GM18858 (cell line): ENCODE results near the gene TSSK6.
"Not testable (repeated sequence)": the region's sequence is repeated elsewhere in the genome, so short reads cannot be mapped to it uniquely, and the experiment has no call there.

ENCODE experiments used
- ATAC-seq: cut with Tn5 transposase; IDR thresholded peaks from one replicate; pipeline ENCODE4 v1.9.1; 2021; ENCODE audit not compliant: unreplicated experiment

TSSK6 gene

GRCh38 chr19:19488875-19489690, 26.3 kb downstream of the TSSK6 start:
- ATAC-seq, result peak; percentile 62

DNA sequence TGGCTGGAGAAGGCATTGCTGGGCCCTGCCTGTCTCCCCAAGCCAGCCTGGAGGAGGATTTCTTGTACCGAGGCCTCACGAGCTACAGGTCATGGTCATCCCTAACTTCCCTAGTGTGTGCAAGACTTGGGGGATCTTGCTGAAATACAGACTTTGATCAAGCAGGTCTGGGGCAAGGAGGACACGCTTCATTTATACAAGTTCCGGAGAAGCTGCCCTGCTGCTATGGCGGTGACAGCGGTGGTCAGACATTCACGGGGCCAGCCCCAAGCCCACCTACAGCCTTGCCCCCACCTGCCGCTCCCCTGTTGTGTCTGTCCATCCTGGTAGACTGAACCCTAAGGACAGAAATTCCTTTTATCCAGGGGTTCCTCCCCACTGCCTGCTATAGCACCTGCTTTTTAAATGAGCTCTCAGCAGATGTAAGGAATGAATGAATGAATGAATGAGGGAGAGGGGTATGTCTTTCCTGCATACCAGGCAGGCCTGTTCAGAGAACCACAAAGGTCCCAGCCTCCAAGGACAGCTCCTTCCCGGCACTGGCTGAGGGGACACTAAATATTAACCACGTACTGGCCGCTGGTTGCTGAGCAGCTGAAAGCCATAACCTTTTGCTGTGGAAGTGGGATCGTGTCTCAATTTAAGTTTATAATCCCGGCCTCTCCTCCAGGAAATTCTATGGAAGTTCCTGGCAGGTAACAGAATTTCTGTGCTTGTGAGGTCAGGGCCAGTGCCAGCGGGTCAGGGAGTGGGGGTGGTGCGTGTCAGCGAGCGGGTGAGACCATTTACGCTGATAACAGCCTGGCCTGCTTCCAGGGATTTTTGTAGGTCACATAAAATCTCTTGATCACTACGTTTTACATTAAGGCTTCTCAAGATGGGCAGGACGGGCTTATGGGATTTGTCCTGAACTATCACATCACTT, 27.1 kb downstream of the TSSK6 start:
- no peak for ATAC-seq

DNA sequence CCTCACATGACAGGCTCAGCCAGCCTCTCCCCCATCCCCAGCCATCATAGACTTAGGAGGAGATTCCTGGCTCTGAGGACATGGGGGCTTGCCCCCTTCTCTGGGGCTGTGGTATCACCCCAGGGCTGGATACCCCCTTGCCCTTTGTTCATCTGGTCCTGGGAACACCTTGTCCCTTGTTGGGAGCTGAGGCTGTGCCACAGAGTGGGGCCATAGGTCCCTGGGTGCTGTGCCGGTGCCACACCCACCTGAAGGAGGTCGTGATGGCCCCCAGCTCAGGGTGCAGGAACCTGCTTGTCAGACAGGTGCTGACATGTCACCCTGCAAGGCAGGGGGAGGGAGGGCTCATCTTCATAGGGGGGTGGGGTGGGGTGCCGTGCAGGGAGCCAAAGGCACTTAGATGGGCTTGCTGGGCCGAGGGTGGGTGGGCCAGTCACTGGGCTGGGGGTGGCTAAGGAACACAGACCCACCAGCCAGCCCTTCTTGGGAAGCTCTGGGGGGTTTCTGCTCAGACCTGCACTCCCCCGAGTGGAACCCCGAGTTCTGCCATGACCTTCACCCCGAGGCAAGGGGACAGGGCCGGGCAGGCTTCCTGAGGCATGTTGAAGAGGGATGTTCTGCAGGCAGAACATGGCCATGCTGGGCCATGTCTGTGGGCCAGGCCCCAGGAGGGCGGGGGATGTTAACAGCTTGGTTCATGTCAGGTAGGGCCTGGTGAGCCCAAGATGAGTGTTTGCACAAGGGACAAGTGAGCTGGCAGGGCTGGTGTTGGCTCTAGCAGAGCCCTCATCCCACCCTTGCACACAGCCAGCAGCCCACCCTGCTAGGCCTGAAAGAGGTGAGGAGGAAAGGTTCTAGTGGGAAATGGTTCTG, 28.0 kb downstream of the TSSK6 start:
- no peak for ATAC-seq

- ATAC-seq, result no peak
Measured at GRCh38 chr19:19486343-19487076, 28.8 kb downstream of the TSSK6 start.

GRCh38 chr19:19485998-19486290, 29.4 kb downstream of the TSSK6 start:
- ATAC-seq, result no peak

DNA sequence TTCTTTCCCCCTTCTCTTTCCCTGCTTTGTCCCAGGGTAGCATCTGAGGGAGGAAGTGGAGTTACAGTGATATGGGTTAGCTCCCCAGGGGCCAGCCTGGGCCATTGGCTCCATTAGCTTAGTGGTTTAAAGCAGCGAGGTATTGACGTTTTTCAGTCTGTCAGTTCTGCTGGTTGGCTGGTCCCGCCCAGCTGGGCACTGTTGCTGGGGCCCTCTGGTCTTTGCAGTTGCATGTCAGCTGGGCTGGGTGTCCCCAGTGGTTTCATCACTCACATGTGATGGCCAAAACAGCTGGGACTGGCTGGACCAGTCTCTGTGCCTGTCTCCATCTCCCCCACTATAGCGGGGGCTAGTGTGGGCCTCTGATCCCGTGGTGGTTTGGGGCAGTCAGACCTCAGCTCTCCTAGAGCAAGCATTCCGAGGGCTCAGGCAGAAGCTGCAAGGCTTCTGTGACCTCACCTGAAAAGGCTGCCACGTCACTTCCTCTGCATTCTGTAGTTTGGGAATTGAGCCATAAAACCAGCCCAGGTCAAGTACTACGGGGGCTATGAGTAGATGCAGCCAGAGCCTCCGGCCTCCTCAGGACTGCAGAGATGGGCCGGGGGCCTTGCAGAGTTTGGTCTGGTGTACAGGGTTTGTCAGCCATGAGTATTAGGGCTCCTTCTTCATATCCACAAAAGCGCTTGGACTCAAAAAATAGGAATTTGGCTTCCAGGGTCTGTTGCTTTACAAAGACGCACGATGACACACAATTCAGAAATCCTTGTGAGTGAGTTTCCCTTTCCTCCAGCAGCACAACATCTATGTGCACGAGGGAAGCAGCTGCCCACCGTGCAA, 30.0 kb downstream of the TSSK6 start:
- no peak for ATAC-seq

DNA sequence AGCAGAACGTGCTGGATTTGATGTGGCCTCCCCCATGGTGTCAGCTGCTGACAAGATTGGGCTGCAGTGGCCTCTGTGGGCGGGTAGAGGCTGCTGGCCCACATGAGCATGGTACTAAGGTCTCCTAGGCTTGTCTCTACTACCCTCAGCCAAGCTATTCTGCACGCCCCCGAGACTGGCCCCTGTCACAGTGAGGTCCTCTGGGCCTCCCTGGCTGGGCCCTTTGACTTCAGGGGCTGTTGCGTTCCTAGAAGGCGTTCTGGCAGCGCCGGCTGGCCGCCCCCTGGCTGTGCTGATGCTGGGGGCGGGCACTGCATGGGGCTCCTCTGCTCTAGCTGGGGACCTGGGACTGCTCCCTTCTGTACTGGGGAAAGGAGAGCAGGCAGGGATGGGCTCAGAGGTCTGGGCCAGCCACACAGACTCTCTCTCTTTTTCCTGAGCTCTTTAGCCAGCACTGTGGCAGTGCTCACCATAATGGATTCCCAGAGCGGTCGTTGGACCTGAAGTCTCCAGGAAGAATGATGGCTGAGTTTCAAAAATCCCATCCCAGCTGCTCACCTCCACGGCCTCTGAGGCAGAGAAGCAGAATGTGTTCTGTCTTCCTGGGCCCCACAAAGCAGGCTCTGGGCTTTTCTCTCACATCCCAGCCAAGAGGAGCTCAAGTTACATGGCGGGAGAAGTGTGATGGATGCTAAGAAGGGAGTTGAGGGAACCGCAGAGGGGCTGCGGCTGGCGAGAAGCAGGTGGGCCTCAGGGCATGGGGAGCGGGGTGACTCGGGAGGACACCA, 32.3 kb downstream of the TSSK6 start:
- ATAC-seq, result no peak

GRCh38 chr19:19480688-19481087, 34.7 kb downstream of the TSSK6 start:
- ATAC-seq, result no peak

- ATAC-seq, result no peak
Measured at GRCh38 chr19:19477705-19478383, 37.5 kb downstream of the TSSK6 start.

DNA sequence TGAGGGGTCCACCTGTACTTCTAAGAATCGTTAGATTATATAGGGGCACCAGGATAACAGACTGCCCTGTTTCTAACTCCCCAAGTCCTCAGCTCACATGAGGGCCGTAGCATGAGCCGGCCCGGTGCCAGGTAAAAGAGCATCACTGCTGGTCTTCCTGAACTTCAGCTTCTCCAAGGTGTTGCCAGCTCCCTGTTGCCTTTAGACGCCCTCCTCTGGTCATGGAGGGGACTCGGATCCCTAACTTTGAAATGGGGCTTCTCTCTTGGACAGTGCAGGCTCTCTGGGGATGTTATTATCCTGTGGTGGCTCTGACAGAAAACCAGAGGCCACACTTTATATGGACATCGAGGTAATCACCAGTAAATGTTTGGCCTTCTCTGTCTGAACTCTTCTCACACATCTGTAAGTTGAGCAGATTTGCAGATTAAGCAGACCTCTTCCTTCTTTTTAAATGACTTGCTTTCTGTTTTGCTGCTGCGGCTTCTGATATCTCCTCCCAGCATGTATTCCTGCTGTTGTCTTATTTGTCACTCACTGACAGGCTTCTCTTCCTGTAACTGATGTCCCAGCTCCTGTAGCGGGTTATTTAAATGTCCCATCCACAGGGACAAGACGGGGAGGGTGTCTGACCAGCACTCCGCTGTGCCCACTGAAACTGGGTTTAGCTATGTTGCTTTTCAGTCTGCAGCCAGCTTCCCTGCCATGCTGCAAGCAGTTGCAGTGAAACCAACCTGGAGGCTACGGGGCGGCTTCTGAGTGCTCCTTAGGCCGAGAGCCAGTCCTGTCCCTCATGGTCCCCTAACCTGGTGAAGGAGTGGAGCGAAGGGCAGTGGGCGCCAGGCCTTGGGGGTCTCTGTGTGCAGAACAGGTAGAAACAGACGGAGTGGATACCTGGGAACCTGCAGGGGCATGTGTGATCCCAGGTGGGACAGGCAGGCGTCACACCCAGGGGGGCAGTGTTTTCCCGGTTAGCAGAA, 39.2 kb downstream of the TSSK6 start:
- no peak for ATAC-seq

GRCh38 chr19:19475015-19475765, 40.2 kb downstream of the TSSK6 start:
- no peak for ATAC-seq

DNA sequence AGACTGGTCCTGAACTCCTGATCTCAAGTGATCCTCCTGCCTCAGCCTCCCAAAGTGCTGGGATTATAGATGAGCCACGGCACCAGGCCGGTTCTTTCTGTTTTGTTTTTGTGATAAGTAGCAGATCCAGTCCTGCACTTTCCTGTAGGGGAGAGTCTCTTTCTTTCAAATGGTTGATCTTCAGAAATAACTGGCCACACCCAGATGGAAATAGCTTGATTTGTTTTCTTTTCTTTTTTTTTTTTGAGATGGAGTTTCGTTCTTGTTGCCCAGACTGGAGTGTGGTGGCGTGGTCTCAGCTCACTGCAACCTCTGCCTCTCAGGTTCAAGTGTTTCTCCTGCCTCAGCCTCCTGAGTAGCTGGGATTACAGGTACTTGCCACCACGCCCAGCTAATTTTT, 43.2 kb downstream of the TSSK6 start:
- not testable (repeated sequence) for ATAC-seq

DNA sequence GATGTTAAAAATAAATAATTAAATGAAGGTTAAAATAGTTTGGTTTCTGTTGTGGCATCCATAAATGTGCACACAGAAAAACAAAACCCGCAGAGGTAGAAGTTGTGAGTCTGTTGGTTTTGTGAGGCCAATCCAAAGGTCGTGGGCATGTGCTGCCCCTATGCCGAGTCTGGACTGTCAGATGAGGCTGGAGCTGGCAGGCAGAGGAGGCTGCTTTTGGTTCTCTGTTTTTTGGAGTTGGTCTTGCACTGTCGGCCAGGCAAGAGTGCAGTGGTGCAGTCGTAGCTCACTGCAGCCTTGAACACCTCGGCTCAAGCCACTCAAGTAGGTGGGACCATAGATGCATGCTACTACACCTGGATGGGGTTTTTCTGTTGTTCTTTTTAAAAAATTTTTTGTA, 43.7 kb downstream of the TSSK6 start:
- ATAC-seq, result no peak

GRCh38 chr19:19470579-19470978, 44.8 kb downstream of the TSSK6 start:
- no peak for ATAC-seq

GRCh38 chr19:19468424-19469050, 46.8 kb downstream of the TSSK6 start:
- no peak for ATAC-seq

GRCh38 chr19:19466201-19466600, 49.1 kb downstream of the TSSK6 start:
- ATAC-seq, result no peak
